BLaER1 treated with 17β-estradiol and CSF1 and Interleukin-3, amounts not matched to agents 10 nM and 100 nM (cell line): ENCODE measurements around the gene UBXN7.
"Not testable (repeated sequence)": the region's sequence is repeated elsewhere in the genome, so short reads cannot be mapped to it uniquely, and the experiment has no call there.

ENCODE experiments used
- H3K27ac ChIP-seq, 11 experiments: shearing (Covaris generic); formaldehyde crosslinking; 2 replicates each; pipeline ENCODE4 v1.8.1; 2022
- H3K27me3 ChIP-seq, 11 experiments: shearing (Covaris generic); formaldehyde crosslinking; 2 replicates each; pipeline ENCODE4 v1.8.1; 2022
- H3K36me3 ChIP-seq, 11 experiments: shearing (Covaris generic); formaldehyde crosslinking; 2 replicates each; pipeline ENCODE4 v1.8.1; 2022
- H3K4me1 ChIP-seq, 10 experiments: shearing (Covaris generic); formaldehyde crosslinking; 2 replicates each; pipeline ENCODE4 v1.8.1; 2022
- H3K4me2 ChIP-seq, 11 experiments: shearing (Covaris generic); formaldehyde crosslinking; 2 replicates each; pipeline ENCODE4 v1.8.1; 2022
- H3K4me3 ChIP-seq, 10 experiments: shearing (Covaris generic); formaldehyde crosslinking; 2 replicates each; pipeline ENCODE4 v1.8.1; 2022
- H3K9ac ChIP-seq, 11 experiments: shearing (Covaris generic); formaldehyde crosslinking; 2 replicates each; pipeline ENCODE4 v1.8.1; 2022
- H3K9me3 ChIP-seq, 11 experiments: shearing (Covaris generic); formaldehyde crosslinking; replicated peaks in 1 of 11; 2 replicates each; pipeline ENCODE4 v1.8.1; 2022
- H4K20me1 ChIP-seq, 11 experiments: shearing (Covaris generic); formaldehyde crosslinking; 2 replicates each; pipeline ENCODE4 v1.8.1; 2022
- Cebpa-rat ChIP-seq, 11 experiments: shearing (Covaris generic); IDR thresholded peaks; 2 replicates each; pipeline ENCODE4 v1.8.1; 2022

UBXN7 gene

DNA sequence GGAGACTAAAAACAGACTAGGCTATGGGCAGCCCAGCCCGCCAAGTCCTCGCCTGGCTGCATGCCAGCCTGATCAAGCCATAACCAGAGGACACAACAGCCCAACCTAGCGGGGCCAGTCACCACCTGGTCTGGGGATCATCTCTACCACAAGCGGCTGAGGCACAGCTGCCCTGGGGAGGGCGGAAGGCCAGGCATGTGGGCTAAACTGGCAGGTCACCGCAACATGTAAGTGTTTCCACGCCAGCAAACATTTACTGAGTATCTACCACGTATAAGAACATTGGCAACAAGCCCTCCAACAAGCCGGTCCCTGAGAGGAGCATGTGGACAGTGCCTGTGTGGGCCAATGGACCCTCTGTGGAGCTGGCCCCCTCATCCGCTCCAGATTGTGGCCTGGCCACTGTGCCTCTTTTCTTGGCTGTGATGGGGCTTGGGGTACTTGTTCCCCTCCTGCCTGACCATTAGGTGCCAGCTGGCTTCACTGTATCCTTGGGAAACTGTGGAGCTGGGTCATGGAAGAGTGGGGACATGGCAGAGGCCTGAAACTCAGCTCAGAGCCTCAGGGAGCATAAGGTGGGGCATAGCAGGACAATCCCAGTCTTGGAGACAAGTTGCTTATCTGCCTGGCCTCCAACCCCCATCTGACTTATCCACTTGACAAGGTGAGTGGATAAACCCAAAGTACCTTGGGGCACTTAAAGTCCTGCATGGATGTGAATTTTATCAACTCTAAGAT is 9.0 kb downstream of the UBXN7 start:
- Histone ChIP-seq H3K27me3 (no peaks in the 10 kb centered on the region), H3K36me3 (peaks cover 40 to 81% (median 67%) of the 10 kb centered on the region in 11 experiments), H3K4me1 (peaks cover 0 to 13% (median 6%) of the 10 kb centered on the region in 10 experiments; a peak in 8 of 20 replicates), H3K4me3 (no peak overlapping the region), H3K4me2 (peak overlapping the region in 5 of 11 experiments; percentile 4 to 17 (median 9); a peak in 4 of 22 replicates), H3K27ac (no peak overlapping the region), H4K20me1 (peaks cover 66 to 100% (median 97%) of the 10 kb centered on the region in 11 experiments), H3K9ac (0 out of 22 replicates have a peak overlapping the region, but pooled peaks of 1 of the 11 experiments have one; percentile 11), H3K9me3 (peaks cover 0 to 38% (median 25%) of the 10 kb centered on the region in 11 experiments; a peak in 18 of 22 replicates)
- no peak for TF ChIP-seq Cebpa-rat (IDR thresholded peaks at IDR 0.05)

DNA sequence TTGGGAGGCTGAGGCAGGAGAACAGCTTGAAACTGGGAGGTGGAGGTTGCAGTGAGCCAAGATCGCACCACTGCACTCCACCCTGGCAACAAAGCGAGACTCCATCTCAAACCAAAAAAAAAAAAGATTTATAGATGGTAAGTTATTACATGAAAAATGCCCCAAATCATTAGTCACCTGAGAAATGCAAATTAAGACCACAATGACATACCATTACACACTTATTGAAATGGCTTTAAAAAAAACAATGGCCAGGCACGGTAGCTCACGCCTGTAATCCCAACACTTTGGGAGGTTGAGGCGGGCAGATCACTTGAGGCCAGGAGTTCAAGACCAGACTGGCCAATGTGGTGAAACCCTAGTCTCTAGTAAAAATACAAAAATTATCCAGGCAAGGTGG is 10.6 kb downstream of the UBXN7 start:
- not testable (repeated sequence) for H3K4me2 ChIP-seq, H3K27me3 ChIP-seq, H3K9ac ChIP-seq, H3K27ac ChIP-seq, H3K4me3 ChIP-seq
- peaks cover 4 to 13% (median 7%) of the 10 kb centered on the region in 10 experiments; a peak in 15 of 20 replicates for H3K4me1 ChIP-seq
- peaks cover 0 to 53% (median 41%) of the 10 kb centered on the region in 11 experiments; a peak in 18 of 22 replicates for H3K9me3 ChIP-seq
- H3K36me3 ChIP-seq, result peaks cover 25 to 81% (median 67%) of the 10 kb centered on the region in 11 experiments
- H4K20me1 ChIP-seq, result peaks cover 53 to 100% (median 83%) of the 10 kb centered on the region in 11 experiments

DNA sequence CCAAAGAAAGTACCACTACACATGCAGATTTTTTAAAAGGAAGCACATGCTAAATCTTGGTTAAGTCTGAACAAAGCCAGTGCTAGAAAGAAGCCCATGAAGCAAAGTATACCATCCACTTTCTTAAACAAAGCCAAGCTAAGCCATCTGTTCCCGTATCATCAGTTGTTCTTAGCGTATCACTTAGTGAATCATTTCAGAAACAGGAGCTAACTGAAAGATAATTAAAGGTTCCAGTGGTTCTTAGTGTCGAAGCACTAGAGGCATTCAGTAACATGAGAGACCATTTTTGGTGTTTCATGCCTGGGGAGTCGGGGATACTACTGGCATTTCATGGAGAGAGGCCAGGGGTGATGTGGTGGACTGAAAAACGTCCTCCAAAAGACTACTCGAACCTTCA is 12.8 kb downstream of the UBXN7 start:
- Histone ChIP-seq H3K36me3 (peaks cover 7 to 71% (median 60%) of the 10 kb centered on the region in 11 experiments), H3K4me3 (no peak overlapping the region), H4K20me1 (peaks cover 41 to 100% (median 74%) of the 10 kb centered on the region in 11 experiments), H3K4me2 (no peak overlapping the region), H3K27ac (no peak overlapping the region), H3K4me1 (peaks cover 5 to 30% (median 12%) of the 10 kb centered on the region in 10 experiments; a peak in 17 of 20 replicates), H3K27me3 (no peaks in the 10 kb centered on the region), H3K9me3 (peaks cover 0 to 67% (median 54%) of the 10 kb centered on the region in 11 experiments; a peak in 18 of 22 replicates), H3K9ac (no peak overlapping the region)
- TF ChIP-seq Cebpa-rat (IDR thresholded peaks at IDR 0.05), result no peak

DNA sequence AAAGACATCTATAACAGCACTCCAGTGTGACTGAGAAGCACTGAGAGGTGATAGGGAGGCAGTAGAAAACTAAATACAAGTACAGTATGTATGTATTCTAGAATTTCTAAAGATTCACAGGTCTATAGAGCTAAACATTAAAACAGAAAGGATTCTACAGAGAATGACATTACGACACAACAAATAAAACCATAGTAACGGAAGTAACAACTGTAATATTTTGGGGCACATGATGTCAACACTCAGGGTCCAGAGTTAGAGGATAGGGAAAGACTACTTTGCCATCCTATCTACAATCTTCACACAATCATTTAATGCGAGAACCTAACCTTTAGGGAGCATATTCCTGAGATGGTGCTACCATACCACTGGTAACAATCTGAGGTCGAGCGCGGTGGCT is 13.6 kb downstream of the UBXN7 start:
- Histone ChIP-seq H3K27me3 (no peaks in the 10 kb centered on the region), H3K4me1 (peaks cover 4 to 31% (median 10%) of the 10 kb centered on the region in 10 experiments; a peak in 17 of 20 replicates), H3K27ac (no peak overlapping the region), H3K9me3 (peaks cover 0 to 74% (median 61%) of the 10 kb centered on the region in 11 experiments; a peak in 18 of 22 replicates), H4K20me1 (peaks cover 39 to 100% (median 74%) of the 10 kb centered on the region in 11 experiments), H3K36me3 (peaks cover 3 to 73% (median 62%) of the 10 kb centered on the region in 11 experiments; a peak in 21 of 22 replicates), H3K9ac (no peak overlapping the region), H3K4me2 (no peak overlapping the region), H3K4me3 (no peak overlapping the region)
- no peak for TF ChIP-seq Cebpa-rat (IDR thresholded peaks at IDR 0.05)

DNA sequence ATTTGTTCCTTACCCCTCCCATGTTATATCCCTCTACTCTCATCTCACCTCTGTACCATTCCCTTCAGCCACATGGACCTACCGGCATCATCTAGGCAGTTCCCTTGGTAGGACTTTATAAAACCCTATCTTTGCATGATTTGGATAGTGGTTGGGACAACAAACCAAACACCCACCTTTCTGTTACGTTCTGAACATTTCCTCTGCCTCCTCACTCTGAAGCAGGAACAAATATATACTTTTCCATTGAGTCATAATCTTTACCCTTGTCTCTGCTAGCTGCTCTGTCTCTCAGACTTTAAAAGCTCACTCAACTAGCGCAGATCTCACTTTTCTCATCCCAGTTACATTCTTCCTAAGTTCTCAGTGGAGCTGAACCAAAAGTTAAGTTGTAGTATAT is 17.8 kb downstream of the UBXN7 start:
- Histone ChIP-seq H3K9ac (no peak overlapping the region), H3K27ac (no peak overlapping the region), H3K27me3 (no peaks in the 10 kb centered on the region), H4K20me1 (peaks cover 9 to 100% (median 56%) of the 10 kb centered on the region in 11 experiments; a peak in 15 of 22 replicates), H3K9me3 (peaks cover 3 to 94% (median 80%) of the 10 kb centered on the region in 11 experiments; a peak in 19 of 22 replicates), H3K4me3 (no peak overlapping the region), H3K36me3 (peaks cover 3 to 81% (median 65%) of the 10 kb centered on the region in 11 experiments; a peak in 21 of 22 replicates), H3K4me1 (peaks cover 0 to 53% (median 3%) of the 10 kb centered on the region in 10 experiments; a peak in 11 of 20 replicates), H3K4me2 (no peak overlapping the region)
- no peak for TF ChIP-seq Cebpa-rat (IDR thresholded peaks at IDR 0.05)

DNA sequence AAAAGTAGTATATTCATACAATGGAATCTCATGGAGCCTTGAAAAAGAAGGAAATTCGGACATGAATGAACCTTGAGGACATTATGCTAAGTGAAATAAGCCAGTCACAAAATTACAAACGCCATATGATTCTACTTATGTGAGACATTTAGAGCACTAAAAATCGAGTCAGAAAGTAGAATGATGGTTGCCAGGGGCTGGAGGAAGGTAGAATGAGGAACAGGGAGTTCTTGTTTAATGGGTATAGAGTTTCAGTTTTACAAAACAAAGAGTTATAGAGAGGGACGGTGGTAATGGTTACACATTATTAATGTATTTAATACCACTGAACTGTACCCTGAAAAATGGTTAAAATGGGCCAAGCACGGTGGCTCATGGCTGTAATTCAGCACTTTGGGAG is 19.5 kb downstream of the UBXN7 start:
- H3K36me3 ChIP-seq, result peaks cover 5 to 84% (median 56%) of the 10 kb centered on the region in 11 experiments; a peak in 21 of 22 replicates
- H3K4me3 ChIP-seq, result no peak overlapping the region
- H3K4me1 ChIP-seq, result peaks cover 0 to 53% (median 3%) of the 10 kb centered on the region in 10 experiments; a peak in 11 of 20 replicates
- peaks cover 5 to 85% (median 80%) of the 10 kb centered on the region in 11 experiments; a peak in 19 of 22 replicates for H3K9me3 ChIP-seq
- TF ChIP-seq Cebpa-rat (IDR thresholded peaks at IDR 0.05), result no peak
- H3K9ac ChIP-seq, result no peak overlapping the region
- no peaks in the 10 kb centered on the region for H3K27me3 ChIP-seq
- H3K4me2 ChIP-seq, result peak overlapping the region in 2 of 11 experiments; percentile 14 to 49; a peak in 3 of 22 replicates
- H4K20me1 ChIP-seq, result peaks cover 0 to 100% (median 50%) of the 10 kb centered on the region in 11 experiments; a peak in 14 of 22 replicates
- H3K27ac ChIP-seq, result no peak overlapping the region

DNA sequence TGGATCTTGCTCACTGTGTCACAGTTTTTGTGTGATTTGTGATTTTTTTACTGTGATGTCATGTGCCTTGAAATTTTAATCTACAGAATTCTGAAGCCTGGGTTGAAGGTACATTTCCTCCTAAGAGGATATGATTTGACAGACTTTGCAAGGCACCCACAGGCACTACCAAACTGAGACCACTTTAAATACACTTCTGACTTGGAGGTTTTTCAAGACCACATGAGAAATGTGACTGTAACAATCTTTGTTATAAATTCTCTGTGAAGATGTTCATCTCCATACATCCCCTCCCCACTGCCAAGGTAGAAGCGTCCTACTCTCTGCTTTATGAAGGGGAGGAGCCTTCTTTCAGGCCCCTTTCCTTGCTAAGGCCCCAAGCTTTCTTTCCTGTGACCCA is 22.8 kb downstream of the UBXN7 start:
- no peak overlapping the region for H3K9ac ChIP-seq
- peaks cover 5 to 62% (median 55%) of the 10 kb centered on the region in 11 experiments; a peak in 19 of 22 replicates for H3K9me3 ChIP-seq
- H3K27me3 ChIP-seq, result no peaks in the 10 kb centered on the region
- H3K4me2 ChIP-seq, result no peak overlapping the region
- no peak overlapping the region for H3K4me3 ChIP-seq
- peaks cover 38 to 90% (median 63%) of the 10 kb centered on the region in 11 experiments for H3K36me3 ChIP-seq
- peaks cover 0 to 98% (median 50%) of the 10 kb centered on the region in 11 experiments; a peak in 14 of 22 replicates for H4K20me1 ChIP-seq
- H3K27ac ChIP-seq, result no peak overlapping the region
- no peak for TF ChIP-seq Cebpa-rat (IDR thresholded peaks at IDR 0.05)
- H3K4me1 ChIP-seq, result peaks cover 0 to 24% (median 0%) of the 10 kb centered on the region in 10 experiments; a peak in 4 of 20 replicates

DNA sequence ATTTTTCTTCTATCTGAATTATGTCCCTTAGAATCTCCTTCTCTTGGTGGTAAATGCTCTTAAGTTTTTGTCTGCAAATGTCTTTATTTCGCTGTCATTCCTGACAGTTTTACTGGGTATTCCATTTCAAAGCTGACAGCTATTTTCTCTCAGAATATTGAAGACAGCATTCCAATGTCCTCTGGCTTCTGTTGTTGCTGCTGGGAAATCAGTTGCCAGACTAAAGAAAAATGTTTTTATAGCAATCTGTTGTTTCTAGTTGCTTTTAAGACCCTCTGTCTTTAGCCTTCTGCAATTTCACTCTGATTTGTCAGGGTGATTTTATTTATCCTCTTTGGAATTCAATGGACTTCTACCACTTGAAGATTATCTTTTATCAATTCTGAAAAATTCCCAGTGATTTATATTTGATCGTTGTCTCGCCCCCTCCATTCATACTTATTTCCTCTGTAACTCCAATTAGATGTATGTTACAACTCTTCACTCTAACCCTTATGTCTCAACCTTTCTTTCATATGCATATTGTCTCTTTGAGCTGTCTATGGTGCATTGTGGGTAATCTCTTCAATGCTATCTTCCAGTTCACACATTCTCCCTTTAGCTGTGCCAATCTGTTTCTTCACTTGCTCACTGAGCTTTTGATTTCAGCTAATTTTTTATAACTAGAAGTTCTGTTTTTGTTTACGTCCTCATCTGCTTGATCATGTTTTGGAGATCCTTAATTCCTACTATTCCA is 23.5 kb downstream of the UBXN7 start:
- H3K27me3 ChIP-seq, result no peaks in the 10 kb centered on the region
- no peak overlapping the region for H3K9ac ChIP-seq
- H3K9me3 ChIP-seq, result peaks cover 5 to 55% (median 48%) of the 10 kb centered on the region in 11 experiments; a peak in 19 of 22 replicates
- no peak overlapping the region for H3K4me2 ChIP-seq
- H3K4me3 ChIP-seq, result no peak overlapping the region
- H3K27ac ChIP-seq, result no peak overlapping the region
- H4K20me1 ChIP-seq, result peaks cover 0 to 96% (median 44%) of the 10 kb centered on the region in 11 experiments; a peak in 14 of 22 replicates
- H3K4me1 ChIP-seq, result peaks cover 0 to 22% (median 0%) of the 10 kb centered on the region in 10 experiments; a peak in 4 of 20 replicates
- no peak for TF ChIP-seq Cebpa-rat (IDR thresholded peaks at IDR 0.05)
- H3K36me3 ChIP-seq, result peaks cover 44 to 97% (median 64%) of the 10 kb centered on the region in 11 experiments
